Inflammatory macrophage treated with lipopolysaccharide for 4 hours (primary cell): ENCODE results near the gene PFAS.

Experiments
- DNase-seq: peaks from one replicate; pipeline ENCODE4 v3.0.0-alpha.2; 2020

Gene PFAS

DNA sequence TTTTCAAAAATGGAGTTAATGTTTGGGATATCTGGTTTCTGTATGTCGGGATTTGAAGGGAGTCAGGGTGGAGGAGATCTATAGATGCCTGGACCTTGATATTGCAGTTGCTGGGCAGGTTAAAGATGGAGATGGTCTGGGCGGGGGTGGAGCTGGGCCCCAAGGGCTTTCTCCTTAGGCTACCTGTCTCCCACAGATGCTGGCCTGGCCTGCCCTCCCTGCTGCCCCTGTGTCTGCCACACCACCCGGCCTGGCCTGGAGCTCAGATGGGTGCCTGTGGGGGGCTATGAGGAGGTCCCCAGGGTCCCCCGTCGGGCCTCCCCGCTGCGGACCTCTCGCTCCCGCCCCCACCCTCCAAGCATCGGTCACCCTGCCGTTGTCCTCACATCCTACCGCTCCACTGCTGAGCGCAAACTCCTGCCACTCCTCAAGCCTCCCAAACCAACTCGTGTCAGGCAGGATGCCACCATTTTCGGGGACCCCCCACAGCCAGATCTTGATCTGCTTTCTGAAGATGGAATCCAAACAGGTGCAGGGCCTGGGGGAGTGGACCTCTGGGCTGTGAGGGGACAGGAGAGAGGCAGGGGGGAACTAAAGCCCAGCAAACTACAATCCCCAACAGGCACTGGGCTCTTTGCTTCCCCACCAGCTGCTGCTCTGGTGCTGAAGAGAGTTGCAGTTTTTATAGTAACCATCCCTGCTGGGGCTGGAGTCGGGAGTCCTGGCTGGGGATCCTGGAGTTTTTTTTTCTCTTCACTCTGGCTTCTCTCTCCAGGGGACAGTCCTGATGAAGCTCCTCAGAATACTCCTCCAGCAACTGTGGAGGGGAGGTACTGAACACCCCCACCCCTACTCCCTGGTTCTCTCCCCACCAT lies 63.9 kb downstream of the PFAS start:
- no peak for DNase-seq

DNA sequence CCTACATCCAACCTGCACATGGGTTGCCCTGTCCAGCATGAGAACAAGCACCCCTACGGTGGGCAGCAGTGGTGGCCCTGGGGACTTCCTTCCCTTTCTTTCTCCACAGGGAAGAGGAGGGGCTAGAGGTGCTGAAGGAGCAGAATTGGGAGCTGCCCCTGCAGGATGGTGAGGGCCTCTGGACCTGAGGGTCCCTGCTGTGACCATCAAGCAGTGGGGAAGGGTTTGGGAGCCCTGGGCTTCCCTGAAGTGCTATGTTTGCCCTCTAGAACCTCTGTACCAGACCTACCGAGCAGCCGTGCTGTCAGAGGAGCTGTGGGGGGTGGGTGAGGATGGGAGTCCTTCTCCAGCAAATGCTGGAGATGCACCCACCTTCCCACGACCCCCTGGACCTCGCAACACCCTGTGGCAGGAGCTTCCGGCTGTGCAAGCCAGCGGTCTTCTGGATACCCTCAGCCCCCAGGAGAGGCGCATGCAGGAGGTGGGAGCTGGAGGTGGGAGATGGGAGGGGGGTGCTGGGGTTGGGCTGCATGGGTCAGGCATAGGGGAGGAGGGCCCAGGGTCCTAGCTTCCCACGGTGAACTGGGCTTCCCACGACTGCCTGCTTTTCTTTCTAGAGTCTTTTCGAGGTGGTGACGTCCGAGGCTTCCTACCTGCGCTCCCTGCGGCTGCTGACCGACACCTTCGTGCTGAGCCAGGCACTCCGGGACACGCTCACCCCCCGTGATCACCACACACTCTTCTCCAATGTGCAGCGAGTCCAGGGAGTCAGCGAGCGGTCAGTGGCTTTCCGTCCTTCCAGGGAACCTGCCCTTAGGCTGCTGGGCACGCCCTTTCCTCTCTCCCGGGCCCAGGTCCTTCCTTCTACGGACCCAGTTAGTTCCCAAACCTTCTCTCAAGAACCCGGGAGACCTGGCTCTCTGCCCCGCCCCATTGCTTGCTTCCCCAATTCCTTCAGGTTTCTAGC lies 66.0 kb downstream of the PFAS start:
- no peak for DNase-seq

DNA sequence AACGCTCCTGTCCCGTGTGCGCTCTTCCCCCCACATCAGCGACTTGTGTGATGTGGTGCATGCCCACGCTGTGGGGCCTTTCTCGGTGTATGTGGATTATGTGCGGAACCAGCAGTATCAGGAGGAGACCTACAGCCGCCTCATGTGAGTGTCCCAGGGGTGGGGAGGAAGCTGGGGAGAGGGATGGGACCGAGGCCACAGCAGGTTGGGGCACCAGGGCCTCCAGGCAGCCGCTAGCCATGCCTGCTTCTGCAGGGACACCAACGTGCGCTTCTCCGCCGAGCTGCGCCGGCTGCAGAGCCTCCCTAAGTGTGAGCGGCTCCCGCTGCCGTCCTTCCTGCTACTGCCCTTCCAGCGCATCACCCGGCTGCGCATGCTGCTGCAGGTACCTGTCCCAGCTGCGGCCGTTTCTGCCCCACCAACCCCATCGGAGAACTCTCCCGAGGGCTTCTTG lies 66.7 kb downstream of the PFAS start:
- DNase-seq, result no peak

DNA sequence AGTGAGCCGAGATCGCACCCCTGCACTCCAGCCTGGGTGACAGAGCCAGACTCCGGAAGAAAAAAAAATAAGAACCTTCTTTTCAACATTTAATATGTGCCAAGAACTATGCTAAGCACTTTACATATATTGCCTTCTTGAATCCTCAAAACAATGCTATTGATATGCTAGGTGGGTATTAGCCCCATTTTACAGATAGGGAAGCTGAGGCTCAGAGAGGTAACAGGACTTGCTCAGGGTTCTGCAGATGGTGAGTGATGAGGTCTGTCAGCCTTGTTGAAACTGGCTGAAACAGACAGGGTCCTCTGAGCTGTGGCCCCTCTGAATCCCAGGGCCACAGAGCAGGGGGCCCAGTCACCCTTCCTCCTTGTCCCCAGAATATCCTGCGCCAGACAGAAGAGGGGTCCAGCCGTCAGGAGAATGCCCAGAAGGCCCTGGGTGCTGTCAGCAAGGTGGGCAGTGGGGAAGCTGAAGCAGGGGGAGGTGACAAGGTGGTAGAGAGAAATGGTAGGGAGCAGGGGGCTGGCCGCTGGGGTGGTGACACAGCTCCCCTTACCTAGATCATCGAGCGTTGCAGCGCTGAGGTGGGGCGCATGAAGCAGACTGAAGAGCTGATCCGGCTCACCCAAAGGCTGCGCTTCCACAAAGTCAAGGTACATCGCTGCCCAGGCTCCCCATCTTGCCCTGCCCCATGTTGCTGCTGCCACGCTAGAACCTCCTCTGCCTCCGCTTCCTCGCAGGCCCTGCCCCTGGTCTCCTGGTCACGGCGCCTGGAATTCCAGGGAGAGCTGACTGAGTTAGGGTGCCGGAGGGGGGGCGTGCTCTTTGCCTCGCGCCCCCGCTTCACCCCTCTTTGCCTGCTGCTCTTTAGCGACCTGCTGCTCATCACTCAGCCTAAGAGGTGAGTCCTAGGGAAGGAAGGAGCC lies 69.2 kb downstream of the PFAS start:
- DNase-seq, result no peak
